Mammary epithelial cell (primary cell): ENCODE data around the gene HDAC4.

Experiments used
- CTCF ChIP-seq, 2 donors: IDR thresholded peaks in 1 of 2; conservative IDR thresholded peaks in 1 of 2; 2 replicates each; pipeline ENCODE4 v1.5.1; 2011 to 2012; ENCODE audit warnings: inconsistent platforms in 2 of 2, low read length in 2 of 2, mild to moderate bottlenecking in 2 of 2, control low read depth in 1 of 2, low read depth in 1 of 2; ENCODE audit not compliant: insufficient read depth in 1 of 2; ENCODE audit errors: extremely low read depth in 1 of 2
- EZH2 ChIP-seq: IDR thresholded peaks from 2 replicates; pipeline ENCODE4 v1.6.1; 2012; ENCODE audit warnings: low read length, inconsistent platforms, borderline replicate concordance

DNA sequence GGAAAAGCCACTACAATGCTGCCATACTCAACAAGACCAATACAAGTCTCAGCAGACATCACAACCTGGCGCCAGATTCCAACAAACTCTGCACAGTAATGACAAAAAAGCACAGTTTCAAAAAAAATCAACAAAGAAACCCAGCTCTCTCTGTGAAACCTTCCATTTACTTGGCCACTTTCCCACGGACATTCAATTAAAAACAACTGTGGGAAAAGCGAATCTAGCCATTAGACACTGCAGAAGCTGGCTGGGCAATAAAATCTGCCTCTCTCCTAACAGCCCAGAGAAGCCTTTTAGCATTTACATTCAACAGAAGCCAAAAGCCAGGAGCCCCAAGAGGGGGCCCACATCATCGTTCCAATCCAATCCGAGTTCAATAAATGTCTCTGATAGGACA is 128.9 kb downstream of the HDAC4 start:
- TF ChIP-seq CTCF (conservative IDR thresholded peaks at IDR 0.05 in 1 of 2, IDR thresholded peaks at IDR 0.05 in 1 of 2; ENCODE audit: extremely low read depth in 1 of 2, insufficient read depth in 1 of 2, low read depth in 1 of 2, low read length in 2 of 2) (no peak), EZH2 (no peak)
